NOMO-1 treated with DMSO at 0.1 percent for 48 hours (cell line): Measurements from ENCODE around the gene MAGEA10.
"Not testable (repeated sequence)": the region's sequence is repeated elsewhere in the genome, so short reads cannot be mapped to it uniquely, and the experiment has no call there.

Experiments used
- DNase-seq: peaks from one replicate; lab custom pipeline; 2025; ENCODE audit not compliant: unreplicated experiment; lab: John Stamatoyannopoulos, UW

The MAGEA10 gene

DNA sequence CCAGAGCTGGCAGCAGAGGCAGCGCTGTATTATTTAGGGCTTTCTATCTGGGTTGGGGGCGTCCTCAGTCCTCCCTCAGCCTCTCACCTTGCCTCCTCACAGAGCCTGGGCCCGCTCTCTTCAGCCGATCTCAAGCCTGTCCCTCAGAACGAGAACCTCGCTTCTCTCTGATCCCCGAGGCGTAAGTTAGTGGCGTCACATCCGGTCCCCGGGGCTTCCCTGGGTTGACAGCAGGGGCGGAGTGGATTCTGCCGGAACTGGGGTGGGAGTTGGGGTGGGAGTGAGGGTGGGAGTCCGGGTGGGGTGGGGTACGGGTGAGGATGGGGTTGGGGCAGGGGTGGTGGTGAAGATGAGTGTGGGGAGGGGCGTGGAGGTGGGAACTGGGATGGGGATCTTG, at the start of gene MAGEA10:
Gene MAGEA10 (minus strand): TSS at position 190 of the 397 bp plus-strand sequence. CDS start 2,957 bp downstream, outside the sequence.
- no peak for DNase-seq

DNA sequence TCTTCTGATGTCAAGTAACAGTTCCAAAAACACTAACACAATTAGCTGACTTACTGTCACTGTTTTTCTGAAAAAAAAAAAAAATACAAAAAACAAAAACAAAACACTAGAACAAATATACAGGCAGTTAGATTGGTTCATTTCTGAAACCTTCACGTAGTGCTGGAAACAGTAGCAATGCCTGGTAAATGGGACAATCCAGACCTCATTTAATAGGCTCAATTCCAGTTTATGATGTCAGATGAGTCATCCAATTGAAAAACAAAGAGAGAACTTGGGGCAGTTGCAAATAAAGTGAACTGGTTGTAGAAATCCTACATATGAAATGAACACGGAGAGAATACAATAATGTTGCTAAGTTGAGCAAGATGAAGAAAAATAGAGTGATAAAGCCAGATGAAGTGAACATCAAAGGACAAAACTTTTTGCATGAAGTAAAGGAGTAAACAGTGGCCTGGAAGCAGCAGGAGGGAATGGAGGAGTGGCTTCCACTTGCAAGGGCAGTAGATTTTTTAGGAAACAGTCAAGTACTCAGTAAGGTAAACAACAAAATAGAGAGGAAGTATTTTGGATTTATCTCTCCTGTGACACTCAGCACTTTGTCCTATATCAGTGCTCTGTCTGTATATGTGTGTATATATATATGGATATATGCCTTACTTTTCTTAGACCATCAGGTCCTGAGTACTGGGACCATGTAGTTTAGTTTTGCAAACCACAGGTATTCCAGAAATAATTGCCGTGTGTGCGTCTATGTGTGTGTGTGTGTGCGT, 39.3 kb upstream of the MAGEA10 start:
- DNase-seq = no peak

DNA sequence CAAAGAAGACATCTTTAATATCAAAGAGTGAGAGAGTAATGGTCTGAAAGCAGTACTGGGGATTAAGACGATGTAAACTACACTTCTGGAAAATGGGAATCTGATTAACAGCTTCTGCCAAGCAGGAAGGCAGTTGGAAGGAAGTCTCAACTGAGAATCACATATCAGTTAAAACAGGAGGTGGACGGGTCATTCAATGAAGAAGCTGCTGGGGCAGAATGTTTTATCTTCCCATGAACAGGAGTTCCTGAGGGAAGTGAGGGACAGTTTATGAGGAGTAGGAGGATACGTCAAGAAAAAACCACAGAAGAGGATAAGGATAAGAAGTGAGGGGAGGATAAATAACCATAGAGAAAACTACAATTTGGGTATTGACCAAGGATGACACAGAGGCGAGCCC, 38.7 kb upstream of the MAGEA10 start:
- DNase-seq = no peak

DNA sequence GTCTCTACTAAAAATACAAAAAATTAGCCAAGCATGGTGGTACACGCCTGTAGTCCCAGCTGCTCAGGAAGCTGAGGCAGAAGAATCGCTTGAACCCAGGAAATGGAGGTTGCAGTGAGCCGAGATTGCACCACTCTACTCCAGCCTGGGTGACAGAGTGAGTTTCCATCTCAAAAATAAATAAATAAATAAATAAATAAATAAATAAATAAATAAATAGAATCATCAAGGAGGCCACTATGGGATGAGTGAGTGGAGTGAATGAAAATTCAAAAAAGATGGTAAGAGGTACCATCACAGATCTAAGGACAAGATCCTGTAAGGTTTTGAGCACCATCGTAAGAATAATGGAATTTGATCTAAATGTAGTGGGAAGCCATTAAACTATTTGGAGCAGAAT, 37.5 kb upstream of the MAGEA10 start:
- DNase-seq = not testable (repeated sequence)

DNA sequence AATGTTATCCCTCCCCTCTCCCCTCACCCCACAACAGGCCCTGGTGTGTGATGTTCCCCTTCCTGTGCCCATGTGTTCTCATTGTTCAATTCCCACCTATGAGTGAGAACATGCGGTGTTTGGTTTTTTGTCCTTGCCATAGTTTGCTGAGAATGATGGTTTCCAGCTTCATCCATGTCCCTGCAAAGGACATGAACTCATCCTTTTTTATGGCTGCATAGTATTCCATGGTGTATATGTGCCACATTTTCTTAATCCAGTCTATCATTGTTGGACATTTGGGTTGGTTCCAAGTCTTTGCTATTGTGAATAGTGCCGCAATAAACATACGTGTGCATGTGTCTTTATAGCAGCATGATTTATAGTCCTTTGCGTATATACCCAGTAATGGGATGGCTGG, 35.5 kb upstream of the MAGEA10 start:
- not testable (repeated sequence) for DNase-seq

DNA sequence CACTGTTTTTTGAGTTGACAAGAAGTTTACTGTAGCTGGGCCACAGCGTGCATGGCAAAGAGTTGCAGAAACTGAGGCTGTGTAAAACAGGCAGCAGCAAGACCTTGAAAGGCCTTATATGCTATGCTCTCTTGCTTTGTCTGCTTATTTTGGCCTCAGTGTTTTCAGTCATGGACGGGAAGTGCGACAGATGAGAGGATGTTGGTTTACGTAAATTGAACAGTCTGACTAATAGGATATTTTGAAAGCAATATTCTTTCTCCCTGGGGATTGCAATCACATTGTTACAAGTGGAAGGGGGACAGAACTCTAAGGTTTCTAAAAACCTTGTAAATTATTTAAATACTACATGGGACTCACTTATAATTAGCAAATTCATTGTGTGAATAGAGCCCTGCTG, 32.2 kb upstream of the MAGEA10 start:
- DNase-seq = no peak

DNA sequence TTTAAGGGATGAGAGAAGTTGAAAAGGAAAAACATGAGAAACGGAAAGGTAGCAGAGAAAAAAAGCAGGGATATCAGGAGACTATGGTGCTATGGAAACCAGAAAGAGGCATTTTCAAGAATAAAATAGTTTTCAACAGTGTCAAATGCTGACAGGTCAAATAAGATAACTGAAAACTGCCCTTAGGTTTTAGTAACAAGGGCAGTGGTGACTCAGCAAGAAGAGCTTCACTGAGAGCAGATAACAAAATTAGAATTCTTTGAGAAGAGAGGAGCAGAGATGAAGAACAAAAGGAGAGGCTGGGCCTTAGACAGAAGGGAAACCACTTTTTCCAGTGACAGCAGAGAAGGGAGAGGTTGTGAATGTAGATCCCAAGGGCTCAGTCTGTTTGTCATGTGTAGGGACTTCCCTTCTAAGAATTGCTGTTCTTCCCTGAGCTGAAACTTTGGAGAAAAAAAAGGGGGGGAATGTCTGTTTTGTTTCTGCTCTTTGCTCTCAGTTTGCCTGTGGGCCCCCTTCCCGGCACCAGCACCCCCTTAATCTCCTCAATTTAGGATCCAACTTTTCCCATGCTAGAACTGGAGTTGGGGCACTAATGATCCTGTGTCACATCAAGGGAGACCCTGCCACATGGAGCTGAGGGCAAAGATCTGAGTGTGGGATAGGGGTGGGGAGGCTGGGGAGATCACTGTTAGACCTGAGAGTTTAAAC, 26.8 kb upstream of the MAGEA10 start:
- DNase-seq = no peak

DNA sequence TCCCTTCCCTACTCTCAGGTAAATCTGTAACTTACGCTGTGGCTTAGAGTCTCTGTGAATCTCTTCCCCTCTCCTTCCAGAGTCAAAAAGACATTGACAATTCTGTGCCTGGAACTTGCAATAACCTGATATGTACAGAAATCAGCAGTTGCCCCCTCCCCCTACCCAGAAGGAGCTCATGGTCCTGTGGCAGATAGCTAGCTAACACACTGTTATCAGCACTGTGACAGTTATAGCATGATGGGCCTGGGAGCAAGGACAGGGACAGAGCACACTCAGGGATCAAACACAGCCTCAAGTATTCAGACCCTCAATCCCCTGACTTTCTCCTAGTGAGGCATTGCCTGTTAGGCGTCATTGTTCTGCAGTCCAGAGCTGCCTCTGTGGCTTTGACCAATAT, 18.7 kb upstream of the MAGEA10 start:
- no peak for DNase-seq

DNA sequence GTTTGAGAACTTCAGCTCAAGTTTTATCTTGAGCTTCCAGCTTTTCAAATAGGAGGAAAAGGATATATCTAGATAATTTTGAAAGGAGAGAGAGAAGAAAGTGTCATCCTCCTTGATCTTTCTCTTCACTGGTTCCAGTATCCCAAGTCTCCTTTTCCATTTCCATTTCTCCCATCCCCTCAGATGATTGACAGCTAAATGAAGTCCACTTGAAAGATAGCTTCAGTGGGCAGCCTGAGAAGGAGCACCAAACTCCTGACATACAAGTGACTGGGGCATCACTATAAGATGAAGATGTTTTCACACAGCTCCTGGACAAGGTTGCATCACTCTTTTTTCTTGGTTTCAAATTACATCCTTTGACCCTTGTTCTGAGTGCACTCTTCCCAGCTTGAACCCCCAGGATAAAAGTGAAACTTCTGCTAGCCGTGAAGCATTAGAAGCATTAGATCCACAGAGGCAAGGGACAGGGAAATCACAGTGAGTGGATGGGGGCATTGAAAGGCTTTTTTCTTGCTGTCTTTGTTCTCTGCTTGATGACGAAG, 17.5 kb upstream of the MAGEA10 start:
- no peak for DNase-seq

DNA sequence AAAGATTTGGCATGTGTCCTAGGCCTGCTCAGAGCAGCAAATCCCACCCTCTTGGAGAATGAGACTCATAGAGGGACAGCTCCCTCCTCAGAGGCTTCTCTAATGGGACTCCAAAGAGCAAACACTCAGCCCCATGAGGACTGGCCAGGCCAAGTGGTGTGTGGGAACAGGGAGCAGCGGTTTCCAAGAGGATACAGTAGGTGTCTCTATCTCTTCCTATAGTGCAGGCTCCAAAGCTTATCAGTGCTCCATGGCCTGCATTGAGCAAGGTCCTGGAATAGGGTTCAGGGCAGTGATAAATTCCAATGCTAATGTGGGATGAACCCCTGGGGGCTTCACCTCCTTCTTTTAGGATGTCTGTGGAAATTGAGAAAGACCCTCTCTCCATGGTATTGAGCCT, 15.7 kb upstream of the MAGEA10 start:
- DNase-seq = no peak

DNA sequence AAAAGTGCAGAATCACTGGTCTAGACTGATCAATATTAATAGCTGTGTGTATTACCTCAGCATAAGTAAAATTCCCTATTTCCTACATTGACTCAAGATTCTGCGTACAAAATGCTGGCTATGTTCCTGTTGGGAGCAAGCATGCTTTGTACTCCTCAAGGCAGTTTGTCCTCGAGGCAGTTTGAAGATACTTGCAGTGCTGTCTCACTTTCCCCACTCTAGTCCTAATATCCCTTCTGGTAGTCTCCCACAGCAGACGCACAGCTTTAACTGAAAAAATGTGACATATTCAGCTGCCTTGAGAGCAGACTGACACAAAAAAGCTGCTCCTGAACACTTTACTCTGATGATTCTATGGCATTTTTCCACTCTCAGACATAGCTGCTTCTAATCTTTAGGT, 12.9 kb upstream of the MAGEA10 start:
- DNase-seq = no peak

DNA sequence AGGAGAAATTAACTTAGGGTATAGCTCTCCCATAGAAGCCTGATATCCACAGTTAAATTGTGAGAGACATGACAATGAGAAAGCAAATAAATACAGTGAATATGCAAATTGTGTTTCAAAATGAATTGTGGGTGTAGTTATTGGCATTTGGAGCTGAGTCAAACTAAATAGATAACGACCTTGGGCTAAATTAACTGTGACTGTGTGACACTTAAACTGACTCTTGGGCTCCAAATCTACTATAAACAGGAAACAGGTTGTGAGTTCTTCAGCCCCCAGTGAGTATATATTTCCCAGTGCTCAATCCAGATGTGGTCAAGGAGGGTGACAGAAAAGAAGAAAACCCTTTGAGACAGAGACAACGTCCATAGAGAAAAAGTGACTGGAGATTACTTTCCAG, 11.3 kb upstream of the MAGEA10 start:
- DNase-seq = no peak

DNA sequence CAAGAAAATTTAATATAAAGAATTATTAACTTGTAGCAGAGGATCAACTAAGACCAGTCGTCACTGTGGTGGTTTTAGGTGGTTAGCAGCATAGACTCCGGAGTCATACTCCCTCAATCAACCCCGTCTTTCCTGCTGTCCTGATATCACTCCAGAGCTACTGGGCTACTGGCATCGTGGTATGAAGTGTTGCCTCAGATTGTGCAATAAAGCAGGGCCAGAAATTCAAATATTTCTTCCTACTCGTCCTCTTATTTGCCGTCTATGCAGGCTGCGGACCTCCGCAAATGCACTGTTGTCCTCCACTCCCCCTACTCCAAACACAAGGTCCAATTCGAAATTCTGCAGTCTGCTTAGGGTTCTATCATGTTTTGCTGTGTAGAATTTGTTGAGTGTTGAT, 1.2 kb upstream of the MAGEA10 start:
- DNase-seq = no peak

DNA sequence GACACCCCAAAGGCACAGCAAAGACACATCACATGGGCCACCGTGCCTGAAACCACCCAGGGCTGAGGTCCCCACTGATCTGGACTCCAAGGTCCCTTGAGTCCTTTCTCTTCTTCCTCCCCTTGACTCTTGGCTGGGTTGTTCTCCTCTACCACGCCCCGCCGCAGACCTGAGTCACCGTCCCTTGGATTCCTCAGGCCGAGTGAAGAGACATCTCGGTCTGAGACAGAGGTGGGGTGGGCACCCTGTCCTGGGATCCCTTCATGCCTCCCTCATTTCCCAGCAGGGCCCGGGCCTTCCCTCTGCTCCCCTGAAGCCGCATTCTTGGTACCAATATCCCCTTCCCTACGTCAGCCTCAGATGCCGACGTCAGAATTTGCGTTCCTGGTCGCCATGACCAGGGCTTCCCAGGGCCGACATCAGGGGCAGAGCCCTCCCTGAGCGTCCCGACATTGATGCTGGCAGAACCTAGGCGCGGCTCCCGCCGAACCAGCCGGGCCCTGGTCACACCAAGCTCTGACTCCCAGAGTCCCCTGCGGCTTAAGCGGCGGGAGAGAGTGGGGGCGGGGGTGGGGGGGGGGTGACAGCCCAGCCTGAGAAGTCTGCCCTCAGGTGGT, 498 bp downstream of the MAGEA10 start:
- DNase-seq = no peak

DNA sequence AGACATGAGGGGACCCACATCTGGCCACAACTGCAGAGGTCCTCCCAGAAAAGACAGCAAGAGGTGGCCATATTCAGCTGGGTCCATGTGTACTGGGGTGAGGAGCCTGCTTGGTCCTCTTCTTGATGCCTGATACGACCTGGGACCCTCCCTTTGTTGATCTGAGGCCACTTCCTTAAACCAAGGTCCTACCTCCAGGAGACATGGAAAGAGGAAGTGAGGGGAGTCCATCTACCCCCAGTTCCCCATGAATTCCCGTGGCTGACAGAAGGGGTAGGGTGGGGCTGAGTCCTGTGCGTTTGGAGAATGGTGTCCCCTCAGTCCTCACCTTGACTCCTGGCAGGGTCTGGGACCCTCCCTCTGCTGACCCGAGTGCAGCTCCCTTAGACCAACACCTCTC, 2.1 kb downstream of the MAGEA10 start:
- DNase-seq = peak; percentile 4

DNA sequence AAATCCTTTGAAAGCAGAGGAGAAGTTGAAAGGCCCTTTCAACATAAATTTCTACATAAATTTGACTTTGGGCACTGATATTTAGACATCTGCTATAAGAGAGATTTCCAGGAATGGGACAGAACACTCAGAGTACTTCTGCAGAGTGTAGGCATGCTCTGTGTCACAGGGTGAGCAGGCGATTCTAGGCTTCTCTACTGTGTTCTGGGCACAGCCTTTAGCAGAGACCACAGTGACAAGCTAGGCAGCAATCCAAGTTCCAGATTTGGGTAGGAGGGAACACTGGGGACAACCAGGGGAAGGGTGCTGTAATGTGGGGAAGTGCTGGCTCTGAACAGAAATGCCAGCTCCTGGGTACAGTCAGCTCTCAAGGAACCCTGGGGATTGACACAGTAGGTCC, 6.9 kb downstream of the MAGEA10 start:
- no peak for DNase-seq

DNA sequence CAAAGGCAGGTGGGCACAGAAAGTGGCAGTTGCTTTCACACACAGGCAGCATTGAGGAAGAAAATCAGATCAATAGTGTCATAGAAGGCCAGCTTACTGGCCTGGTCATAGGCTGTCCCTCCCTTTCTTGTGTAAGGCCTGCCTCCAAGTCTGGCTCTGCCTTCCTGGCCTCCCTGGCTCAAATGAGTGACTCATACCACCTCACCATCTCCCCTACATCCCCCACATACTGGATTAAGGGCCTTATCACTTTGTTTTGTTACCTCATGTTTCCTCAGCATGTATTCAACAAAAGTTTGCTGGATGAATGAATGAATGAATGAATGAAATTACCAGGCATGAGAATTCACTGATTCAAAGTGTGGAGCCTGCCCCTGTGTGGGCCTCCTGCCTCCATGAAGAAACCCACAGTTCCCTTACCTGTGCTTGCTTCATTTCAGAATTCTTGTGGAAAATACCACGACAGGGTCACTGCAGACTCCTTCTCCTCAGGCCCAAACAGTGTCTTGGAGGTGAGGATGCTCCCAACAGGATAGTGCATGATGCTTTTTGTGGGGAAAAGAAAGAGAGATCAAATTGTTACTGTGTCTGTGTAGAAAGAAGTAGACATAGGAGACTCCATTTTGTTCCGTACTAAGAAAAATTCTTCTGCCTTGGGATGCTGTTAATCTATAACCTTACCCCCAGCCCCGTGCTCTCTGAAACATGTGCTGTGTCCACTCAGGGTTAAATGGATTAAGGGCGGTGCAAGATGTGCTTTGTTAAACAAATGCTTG, 9.1 kb downstream of the MAGEA10 start:
- not testable (repeated sequence) for DNase-seq

DNA sequence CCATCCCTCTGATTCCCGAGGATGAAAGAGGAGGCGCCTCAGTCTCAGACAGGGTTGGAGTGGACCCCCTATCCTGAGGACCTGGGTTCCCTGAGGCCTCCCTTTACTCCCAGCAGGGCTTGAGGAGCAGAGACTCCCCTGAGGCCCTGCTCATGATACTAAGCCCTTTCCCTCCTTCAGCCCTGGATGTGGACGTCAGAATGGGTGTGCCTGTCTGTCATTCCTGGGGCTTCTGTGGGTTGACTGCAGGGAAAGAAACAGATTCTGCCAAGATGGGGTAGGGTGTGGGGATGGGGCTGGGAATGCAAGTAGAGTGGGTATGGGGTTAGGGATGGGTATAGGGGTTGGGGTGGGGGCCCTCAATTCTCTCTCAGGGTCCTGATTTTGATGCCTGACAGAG, 21.1 kb downstream of the MAGEA10 start:
- no peak for DNase-seq

DNA sequence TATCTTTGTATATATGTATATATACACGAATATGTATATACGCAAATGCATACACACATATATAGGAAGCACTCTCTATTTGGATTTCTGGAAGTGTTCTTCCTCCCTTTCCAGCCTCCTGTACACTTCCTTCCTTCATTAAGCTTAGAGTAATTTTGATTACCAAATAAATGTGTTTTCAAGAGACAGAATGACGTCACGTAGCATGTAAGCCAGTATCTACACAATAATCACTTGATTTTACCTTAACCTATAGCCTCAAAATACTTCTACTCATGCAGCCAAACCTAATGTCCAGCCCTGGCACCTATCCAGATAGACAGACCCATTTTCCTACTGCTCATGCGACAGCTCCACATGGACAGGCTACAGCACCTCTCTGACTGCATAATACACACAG, 29.9 kb downstream of the MAGEA10 start:
- no peak for DNase-seq

DNA sequence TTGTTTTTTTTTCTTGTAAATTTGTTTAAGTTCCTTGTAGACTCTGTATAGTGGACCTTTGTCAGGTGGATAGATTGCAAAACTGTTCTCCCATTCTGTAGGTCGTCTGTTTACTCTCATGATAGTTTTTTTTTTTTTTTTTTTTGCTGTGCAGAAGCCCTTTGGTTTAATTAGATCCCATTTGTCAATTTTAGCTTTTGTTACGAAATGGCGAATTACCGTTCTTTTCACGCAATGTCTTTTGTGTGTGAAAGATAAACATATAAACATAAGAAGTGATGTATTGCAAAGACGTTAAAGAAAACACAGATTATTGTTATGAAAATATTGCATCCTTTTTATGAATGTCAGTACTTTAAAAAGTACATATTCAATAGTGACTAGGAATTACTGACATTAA, 34.5 kb downstream of the MAGEA10 start:
- no peak for DNase-seq

DNA sequence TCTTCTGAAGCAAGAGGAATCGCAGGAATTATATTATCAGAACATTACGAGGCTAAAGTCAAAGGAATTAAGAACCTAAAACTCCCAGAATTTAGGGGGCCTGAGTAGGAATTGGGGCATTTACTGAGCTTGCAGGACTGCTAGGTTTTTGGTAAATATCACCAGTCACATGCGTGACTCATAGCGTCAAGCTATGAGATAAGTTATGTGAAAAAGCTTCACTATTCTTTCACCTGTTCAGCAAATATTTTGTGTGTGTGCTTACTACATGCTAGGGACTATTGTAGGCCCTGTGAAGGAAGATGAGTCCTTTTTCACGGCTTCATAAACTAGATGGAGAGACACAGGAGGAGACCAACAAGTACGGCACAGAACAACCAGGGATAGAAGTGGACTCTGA, 52.2 kb downstream of the MAGEA10 start:
- DNase-seq = no peak
